PC-9 (cell line): ENCODE results near the gene ABCA4. TPM values are rescaled to one million over a fixed set of nuclear protein-coding genes. Genes with fewer than 3 reads are reported as not detected.

Experiments
- BruUV-seq: library from RNA; stranded (reverse); fragments of 400-500 nt; replicated peaks from 2 replicates; lab custom pipeline; 2021; lab: Mats Ljungman, UMichigan
- CTCF ChIA-PET: fragments of 300-600 bp; sonication (Branson Sonifier 250); formaldehyde crosslinking; loops from one replicate; lab custom pipeline; 2022; ENCODE audit warnings: antibody characterized with exemption; lab: Charles Lee
- POLR2A ChIA-PET: fragments of 300-600 bp; sonication (Branson Sonifier 250); formaldehyde crosslinking; loops from one replicate; lab custom pipeline; 2022; ENCODE audit warnings: antibody characterized with exemption; ENCODE audit not compliant: unreplicated experiment; lab: Charles Lee
- DNase-seq, 2 experiments: peaks; one replicate each; pipeline versions ENCODE4 v3.0.0 to v3.0.0-alpha.2; 2015 to 2022; ENCODE audit warnings: mixed read lengths in 1 of 2
- H2AFZ ChIP-seq: fragments of 200-600 bp; sonication (generic); 2 replicates; pipeline ENCODE4 v1.8.1; 2017; ENCODE audit warnings: antibody characterized with exemption
- H3F3A ChIP-seq: fragments of 200-600 bp; sonication (generic); 2 replicates; pipeline ENCODE4 v1.8.1; 2017; ENCODE audit warnings: antibody characterized with exemption, mild to moderate bottlenecking, low read depth; ENCODE audit not compliant: insufficient read depth
- H3K27ac ChIP-seq: fragments of 200-600 bp; sonication (generic); 2 replicates; pipeline ENCODE4 v1.6.1; 2016; ENCODE audit warnings: mixed run types
- H3K27me3 ChIP-seq: fragments of 200-600 bp; sonication (generic); 2 replicates; pipeline ENCODE4 v1.6.1; 2016; ENCODE audit warnings: low read depth, mixed run types; ENCODE audit not compliant: insufficient read depth
- H3K36me3 ChIP-seq: fragments of 200-600 bp; sonication (generic); 2 replicates; pipeline ENCODE4 v1.6.1; 2016; ENCODE audit warnings: low read depth, mixed run types
- H3K4me1 ChIP-seq: fragments of 200-600 bp; sonication (generic); replicated peaks from 2 replicates; pipeline ENCODE4 v1.6.1; 2016; ENCODE audit warnings: mixed run types; ENCODE audit not compliant: insufficient read depth
- H3K4me2 ChIP-seq: fragments of 200-600 bp; sonication (generic); 2 replicates; pipeline ENCODE4 v1.6.1; 2017; ENCODE audit warnings: mixed run types
- H3K4me3 ChIP-seq: fragments of 200-600 bp; sonication (generic); 2 replicates; pipeline ENCODE4 v1.6.1; 2016; ENCODE audit warnings: mixed run types
- H3K79me2 ChIP-seq: fragments of 200-600 bp; sonication (generic); 2 replicates; pipeline ENCODE4 v1.6.1; 2017; ENCODE audit warnings: low read depth, mixed run types
- H3K9me2 ChIP-seq: fragments of 200-600 bp; sonication (generic); 2 replicates; pipeline ENCODE4 v1.8.1; 2017; ENCODE audit warnings: mild to moderate bottlenecking; ENCODE audit not compliant: insufficient read depth
- H3K9me3 ChIP-seq: fragments of 200-600 bp; sonication (generic); 2 replicates; pipeline ENCODE4 v1.8.1; 2016; ENCODE audit warnings: low read depth; ENCODE audit not compliant: insufficient read depth
- H4K20me1 ChIP-seq: fragments of 200-600 bp; sonication (generic); 2 replicates; pipeline ENCODE4 v1.8.1; 2017; ENCODE audit not compliant: insufficient read depth
- CTCF ChIP-seq: fragments of 200-600 bp; sonication (generic); conservative IDR thresholded peaks from 2 replicates; pipeline ENCODE4 v1.6.1; 2017; ENCODE audit warnings: mixed run types, antibody characterized with exemption, mild to moderate bottlenecking, moderate library complexity
- EZH2 ChIP-seq: fragments of 200-600 bp; sonication (generic); IDR thresholded peaks from 2 replicates; pipeline ENCODE4 v1.8.0; 2017; ENCODE audit warnings: antibody characterized with exemption, low read depth
- intact Hi-C: fragments of 100-400 bp; cut with micrococcal nuclease; formaldehyde crosslinking; loops from one replicate; pipeline ENCODE4 v1.10.0; 2022; ENCODE audit not compliant: unreplicated experiment
- total RNA-seq: library from RNA; stranded (reverse); gene quantifications from 2 replicates; pipeline ENCODE4 v1.2.3, GENCODE V29; 2021

ABCA4 gene
- total RNA-seq, 1 experiment from 2014 or later: 20.8 TPM

GRCh38 chr1:94081566-94082344 lies 39.2 kb downstream of the ABCA4 start:
- TF ChIP-seq CTCF: no peak
- TF ChIP-seq EZH2: no peak
- peak in 1 of 2 experiments; percentile 78 for DNase-seq
- Histone ChIP-seq H3K4me2 (no peak overlapping the region), H4K20me1 (no peaks in the 10 kb centered on the region), H3K4me1 (peaks cover 7% of the 10 kb centered on the region; the same call in 1 of the 2 replicates), H3F3A (peaks cover 4% of the 10 kb centered on the region; the same call in 1 of the 2 replicates), H3K79me2 (no peaks in the 10 kb centered on the region), H2AFZ (no peak overlapping the region), H3K9me3 (no peaks in the 10 kb centered on the region), H3K9me2 (no peaks in the 10 kb centered on the region), H3K27ac (no peak overlapping the region), H3K4me3 (no peak overlapping the region), H3K27me3 (no peaks in the 10 kb centered on the region), H3K36me3 (no peaks in the 10 kb centered on the region)
- intact Hi-C loops: no loop called here
- POLR2A ChIA-PET: no interaction called here
- no TSS peak for BruUV-seq
- CTCF ChIA-PET: no interaction called here

GRCh38 chr1:94079989-94080388 lies 41.0 kb downstream of the ABCA4 start:
- ChIA-PET CTCF (no interaction called here), POLR2A (no interaction called here)
- H3K79me2 ChIP-seq: no peaks in the 10 kb centered on the region
- TF ChIP-seq CTCF (no peak), EZH2 (no peak)
- no peaks in the 10 kb centered on the region for H3K9me2 ChIP-seq
- no peak overlapping the region for H3K4me2 ChIP-seq
- no peaks in the 10 kb centered on the region for H3K9me3 ChIP-seq
- H2AFZ ChIP-seq: no peak overlapping the region
- H3K27me3 ChIP-seq: no peaks in the 10 kb centered on the region
- no peaks in the 10 kb centered on the region for H4K20me1 ChIP-seq
- intact Hi-C loops: no loop called here
- no peak overlapping the region for H3K4me3 ChIP-seq
- H3K36me3 ChIP-seq: no peaks in the 10 kb centered on the region
- peaks cover 7% of the 10 kb centered on the region; the same call in 1 of the 2 replicates for H3K4me1 ChIP-seq
- DNase-seq: no peak
- no peak overlapping the region for H3K27ac ChIP-seq
- peaks cover 4% of the 10 kb centered on the region; the same call in 1 of the 2 replicates for H3F3A ChIP-seq
- no TSS peak for BruUV-seq

- POLR2A ChIA-PET: no interaction called here
- CTCF ChIA-PET: no interaction called here
- peaks cover 7% of the 10 kb centered on the region; the same call in 1 of the 2 replicates for H3K4me1 ChIP-seq
- H4K20me1 ChIP-seq: no peaks in the 10 kb centered on the region
- no peak overlapping the region for H3K4me3 ChIP-seq
- H3K27me3 ChIP-seq: no peaks in the 10 kb centered on the region
- intact Hi-C loops: no loop called here
- no peak for DNase-seq
- no peak overlapping the region for H3K27ac ChIP-seq
- no peaks in the 10 kb centered on the region for H3K9me3 ChIP-seq
- H3K4me2 ChIP-seq: no peak overlapping the region
- TF ChIP-seq CTCF: no peak
- no peak for TF ChIP-seq EZH2
- no peak overlapping the region for H2AFZ ChIP-seq
- BruUV-seq: no TSS peak
- no peaks in the 10 kb centered on the region for H3K79me2 ChIP-seq
- H3K9me2 ChIP-seq: no peaks in the 10 kb centered on the region
- no peaks in the 10 kb centered on the region for H3K36me3 ChIP-seq
- peaks cover 4% of the 10 kb centered on the region; the same call in 1 of the 2 replicates for H3F3A ChIP-seq
Measured at GRCh38 chr1:94079080-94079940, 41.6 kb downstream of the ABCA4 start.
